ENCODE results near the gene EFHC1. TPM values are rescaled to one million over a fixed set of nuclear protein-coding genes. Genes with fewer than 3 reads are reported as not detected.

EFHC1 gene
- total RNA-seq, 1 experiment from 2014 or later: 15.5 TPM

- Mint-ChIP-seq H3K27ac (no peak overlapping the region), H3K4me3 (no peak overlapping the region), H3K36me3 (peaks cover 17% of the 10 kb centered on the region), H3K9me3 (peaks cover 18% of the 10 kb centered on the region), H3K4me1 (peaks cover 5% of the 10 kb centered on the region; the same call in 1 of the 2 replicates), H3K27me3 (ENCODE audit: low read depth) (no peaks in the 10 kb centered on the region)
- ChIA-PET POLR2A (interaction anchor here (0.5 kb wide), 1 partner anchor 25 kb away, joined by 4 read pairs; no protein-coding TSS in a partner anchor), CTCF (no interaction called here)
- ATAC-seq: no peak
- TF ChIP-seq NR1H2 (CRISPR knock-in tag; IDR thresholded peaks at IDR 0.05) (no peak), ZNF317 (CRISPR knock-in tag; IDR thresholded peaks at IDR 0.05; ENCODE audit: borderline replicate concordance, low read depth) (no peak), ZNF219 (CRISPR knock-in tag; IDR thresholded peaks at IDR 0.05; ENCODE audit: borderline replicate concordance) (no peak)
- DNase-seq (ENCODE audit: low spot score): no peak
Measured at GRCh38 chr6:52377538-52378221, 42.5 kb upstream of the EFHC1 start.

DNA sequence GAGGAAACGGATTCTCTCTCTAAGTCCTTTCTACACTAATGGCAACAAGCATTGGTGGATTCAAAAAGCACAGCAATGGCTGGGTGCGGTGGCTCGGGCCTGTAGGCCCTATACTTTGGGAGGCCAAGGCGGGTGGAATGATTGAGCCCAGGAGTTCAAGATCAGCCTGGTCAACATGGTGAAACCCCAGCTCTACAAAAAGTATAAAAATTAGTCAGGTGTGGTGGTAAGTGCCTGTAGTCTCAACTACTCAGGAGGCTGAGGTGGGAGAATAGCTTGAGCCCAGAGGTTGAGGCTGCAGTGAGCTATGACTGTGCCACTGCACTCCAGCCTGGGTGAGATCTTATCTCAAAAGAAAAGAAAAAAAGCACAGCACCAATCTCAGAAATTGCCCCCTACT, 38.9 kb upstream of the EFHC1 start:
- Mint-ChIP-seq H3K4me3 (no peak overlapping the region), H3K9me3 (peaks cover 20% of the 10 kb centered on the region), H3K36me3 (peaks cover 10% of the 10 kb centered on the region), H3K27me3 (ENCODE audit: low read depth) (no peaks in the 10 kb centered on the region), H3K4me1 (peaks cover 3% of the 10 kb centered on the region; the same call in 1 of the 2 replicates), H3K27ac (no peak overlapping the region)
- DNase-seq (ENCODE audit: low spot score): no peak
- ATAC-seq: no peak
- CTCF ChIA-PET: interaction anchor here (0.6 kb wide), 1 partner anchor 118 kb away, joined by 4 read pairs; no protein-coding TSS in a partner anchor
- POLR2A ChIA-PET: no interaction called here
- TF ChIP-seq NFE2L1 (CRISPR knock-in tag; IDR thresholded peaks at IDR 0.05) (no peak), ZNF121 (CRISPR knock-in tag; IDR thresholded peaks at IDR 0.05) (no peak), NR3C1 (CRISPR knock-in tag; conservative IDR thresholded peaks at IDR 0.05; ENCODE audit: low read depth) (no peak), RELA (CRISPR knock-in tag; IDR thresholded peaks at IDR 0.05; ENCODE audit: borderline replicate concordance) (no peak), TEAD4 (CRISPR knock-in tag; IDR thresholded peaks at IDR 0.05) (no peak), PRRX2 (CRISPR knock-in tag; IDR thresholded peaks at IDR 0.05) (no peak), TEAD1 (CRISPR knock-in tag; IDR thresholded peaks at IDR 0.05) (no peak), JUN (CRISPR knock-in tag; IDR thresholded peaks at IDR 0.05) (no peak)
- TF ChIP-seq, protein P1, sequence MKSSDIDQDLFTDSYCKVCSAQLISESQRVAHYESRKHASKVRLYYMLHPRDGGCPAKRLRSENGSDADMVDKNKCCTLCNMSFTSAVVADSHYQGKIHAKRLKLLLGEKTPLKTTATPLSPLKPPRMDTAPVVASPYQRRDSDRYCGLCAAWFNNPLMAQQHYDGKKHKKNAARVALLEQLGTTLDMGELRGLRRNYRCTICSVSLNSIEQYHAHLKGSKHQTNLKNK (CRISPR knock-in tag; IDR thresholded peaks at IDR 0.05): no peak
- TF ChIP-seq, protein P2, sequence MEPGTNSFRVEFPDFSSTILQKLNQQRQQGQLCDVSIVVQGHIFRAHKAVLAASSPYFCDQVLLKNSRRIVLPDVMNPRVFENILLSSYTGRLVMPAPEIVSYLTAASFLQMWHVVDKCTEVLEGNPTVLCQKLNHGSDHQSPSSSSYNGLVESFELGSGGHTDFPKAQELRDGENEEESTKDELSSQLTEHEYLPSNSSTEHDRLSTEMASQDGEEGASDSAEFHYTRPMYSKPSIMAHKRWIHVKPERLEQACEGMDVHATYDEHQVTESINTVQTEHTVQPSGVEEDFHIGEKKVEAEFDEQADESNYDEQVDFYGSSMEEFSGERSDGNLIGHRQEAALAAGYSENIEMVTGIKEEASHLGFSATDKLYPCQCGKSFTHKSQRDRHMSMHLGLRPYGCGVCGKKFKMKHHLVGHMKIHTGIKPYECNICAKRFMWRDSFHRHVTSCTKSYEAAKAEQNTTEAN (CRISPR knock-in tag; IDR thresholded peaks at IDR 0.05): no peak

DNA sequence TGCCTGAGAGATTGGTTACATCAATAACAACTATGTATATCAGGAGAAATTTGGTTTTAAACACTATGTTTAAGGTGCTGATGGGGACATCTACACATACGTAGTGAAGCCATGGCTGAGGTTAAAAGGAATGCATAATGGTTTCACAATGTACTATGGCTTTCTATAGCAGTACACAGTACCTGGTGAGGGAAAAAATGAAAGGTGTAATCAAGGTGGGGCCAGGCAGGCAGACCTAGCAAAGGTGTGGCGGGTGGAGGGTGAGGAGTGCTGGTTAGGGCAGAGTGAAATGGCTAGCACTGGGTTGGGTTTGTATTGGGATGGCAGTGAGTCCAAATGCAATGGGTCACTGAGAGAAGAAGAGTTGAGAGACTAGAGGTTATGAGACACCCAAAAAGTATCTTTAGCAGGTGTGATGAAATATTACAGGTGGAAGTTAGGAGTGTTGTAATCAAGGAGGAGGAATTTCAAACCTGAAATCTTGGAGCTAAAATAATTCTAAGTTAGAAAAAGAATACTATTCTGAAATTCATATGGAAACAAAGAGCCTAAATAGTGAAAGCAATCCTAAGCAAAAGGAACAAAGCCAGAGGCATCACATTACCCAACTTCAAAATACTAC, 35.9 kb upstream of the EFHC1 start:
- ChIA-PET CTCF (no interaction called here), POLR2A (no interaction called here)
- DNase-seq (ENCODE audit: low spot score): no peak
- Mint-ChIP-seq H3K27ac (no peak overlapping the region), H3K27me3 (ENCODE audit: low read depth) (no peaks in the 10 kb centered on the region), H3K36me3 (peaks cover 22% of the 10 kb centered on the region), H3K4me3 (no peak overlapping the region), H3K9me3 (peaks cover 44% of the 10 kb centered on the region), H3K4me1 (no peaks in the 10 kb centered on the region)
- ATAC-seq: no peak
- no peak for TF ChIP-seq ZNF138 (CRISPR knock-in tag; conservative IDR thresholded peaks at IDR 0.05)
- TF ChIP-seq, protein P3, sequence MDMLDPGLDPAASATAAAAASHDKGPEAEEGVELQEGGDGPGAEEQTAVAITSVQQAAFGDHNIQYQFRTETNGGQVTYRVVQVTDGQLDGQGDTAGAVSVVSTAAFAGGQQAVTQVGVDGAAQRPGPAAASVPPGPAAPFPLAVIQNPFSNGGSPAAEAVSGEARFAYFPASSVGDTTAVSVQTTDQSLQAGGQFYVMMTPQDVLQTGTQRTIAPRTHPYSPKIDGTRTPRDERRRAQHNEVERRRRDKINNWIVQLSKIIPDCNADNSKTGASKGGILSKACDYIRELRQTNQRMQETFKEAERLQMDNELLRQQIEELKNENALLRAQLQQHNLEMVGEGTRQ (CRISPR knock-in tag; IDR thresholded peaks at IDR 0.05): no peak
- no peak for TF ChIP-seq ZNF121 (CRISPR knock-in tag; IDR thresholded peaks at IDR 0.05)
- no peak for TF ChIP-seq SMAD3 (CRISPR knock-in tag; IDR thresholded peaks at IDR 0.05; ENCODE audit: borderline replicate concordance)
- TF ChIP-seq IRF1 (CRISPR knock-in tag; IDR thresholded peaks at IDR 0.05): no peak
- TF ChIP-seq, protein P4, sequence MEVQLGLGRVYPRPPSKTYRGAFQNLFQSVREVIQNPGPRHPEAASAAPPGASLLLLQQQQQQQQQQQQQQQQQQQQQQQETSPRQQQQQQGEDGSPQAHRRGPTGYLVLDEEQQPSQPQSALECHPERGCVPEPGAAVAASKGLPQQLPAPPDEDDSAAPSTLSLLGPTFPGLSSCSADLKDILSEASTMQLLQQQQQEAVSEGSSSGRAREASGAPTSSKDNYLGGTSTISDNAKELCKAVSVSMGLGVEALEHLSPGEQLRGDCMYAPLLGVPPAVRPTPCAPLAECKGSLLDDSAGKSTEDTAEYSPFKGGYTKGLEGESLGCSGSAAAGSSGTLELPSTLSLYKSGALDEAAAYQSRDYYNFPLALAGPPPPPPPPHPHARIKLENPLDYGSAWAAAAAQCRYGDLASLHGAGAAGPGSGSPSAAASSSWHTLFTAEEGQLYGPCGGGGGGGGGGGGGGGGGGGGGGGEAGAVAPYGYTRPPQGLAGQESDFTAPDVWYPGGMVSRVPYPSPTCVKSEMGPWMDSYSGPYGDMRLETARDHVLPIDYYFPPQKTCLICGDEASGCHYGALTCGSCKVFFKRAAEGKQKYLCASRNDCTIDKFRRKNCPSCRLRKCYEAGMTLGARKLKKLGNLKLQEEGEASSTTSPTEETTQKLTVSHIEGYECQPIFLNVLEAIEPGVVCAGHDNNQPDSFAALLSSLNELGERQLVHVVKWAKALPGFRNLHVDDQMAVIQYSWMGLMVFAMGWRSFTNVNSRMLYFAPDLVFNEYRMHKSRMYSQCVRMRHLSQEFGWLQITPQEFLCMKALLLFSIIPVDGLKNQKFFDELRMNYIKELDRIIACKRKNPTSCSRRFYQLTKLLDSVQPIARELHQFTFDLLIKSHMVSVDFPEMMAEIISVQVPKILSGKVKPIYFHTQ (CRISPR knock-in tag; IDR thresholded peaks at IDR 0.05): no peak
- TF ChIP-seq, protein P2 (CRISPR knock-in tag; IDR thresholded peaks at IDR 0.05): no peak
- TF ChIP-seq, protein P5, sequence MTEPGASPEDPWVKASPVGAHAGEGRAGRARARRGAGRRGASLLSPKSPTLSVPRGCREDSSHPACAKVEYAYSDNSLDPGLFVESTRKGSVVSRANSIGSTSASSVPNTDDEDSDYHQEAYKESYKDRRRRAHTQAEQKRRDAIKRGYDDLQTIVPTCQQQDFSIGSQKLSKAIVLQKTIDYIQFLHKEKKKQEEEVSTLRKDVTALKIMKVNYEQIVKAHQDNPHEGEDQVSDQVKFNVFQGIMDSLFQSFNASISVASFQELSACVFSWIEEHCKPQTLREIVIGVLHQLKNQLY (CRISPR knock-in tag; IDR thresholded peaks at IDR 0.05): no peak
- TF ChIP-seq, protein P1 (CRISPR knock-in tag; IDR thresholded peaks at IDR 0.05): no peak
- no peak for TF ChIP-seq SP1 (CRISPR knock-in tag; conservative IDR thresholded peaks at IDR 0.05)

Data from WTC11 (cell line).